Heart left ventricle (tissue), 13 donors: ENCODE measurements around the gene RNF217.

Experiments used
- CTCF ChIP-seq, 12 donors: fragments of 200-600 bp; sonication (generic) in 4 of 12; IDR thresholded peaks; one replicate each; pipeline versions ENCODE4 v1.5.0 to v1.8.0; 2018 to 2022; ENCODE audit warnings: antibody characterized with exemption in 12 of 12, mild to moderate bottlenecking in 5 of 12
- POLR2A ChIP-seq, 2 donors: fragments of 450-650 bp; IDR thresholded peaks; one replicate each; pipeline ENCODE4 v1.6.1; 2017; ENCODE audit warnings: antibody characterized with exemption in 2 of 2, mild to moderate bottlenecking in 2 of 2, moderate library complexity in 2 of 2
- donor health status: ischemic (EF 13 %, LVEDD 7.1; RV severe dilation, severe dysfunction).
- donor health status: DM: no; HTN: yes; CAD: no.
- donor health status: DM: no; HTN: no; CAD: no.
- donor health status: ischemic (EF 25% LVEDD 6.9; RV normal size, moderate dysfunction).
- donor health status: ischemic (EF 25% LVEDD 5.7; RV mildly dilated, moderate dysfunction).
- donor health status: ischemic (EF 35%, LVEDD 5.7; RV mildly dilated, moderate dysfunction).
- donor health status: nonischemic (EF 11% LVEDD 7.7; RV severe dilation, severe dysfunction).
- donor health status: DM: yes; HTN: yes; CAD: no.
- donor health status: PGD.
- donor health status: ischemic (EF 29% LVEDD 5.4; RV normal size, mild dysfunction).
- donor health status: nonischemic (EF 23%, LVEDD 6.1; RV moderate dilation, normal function).

- no peak for TF ChIP-seq CTCF (IDR thresholded peaks at IDR 0.05)
- no peak for TF ChIP-seq POLR2A (IDR thresholded peaks at IDR 0.05)
Measured at GRCh38 chr6:124956018-124956417, 6.2 kb upstream of the RNF217 start.
